HL-60 (cell line): ENCODE measurements around the gene CGB2.

Experiments used
- DNase-seq, 2 experiments: peaks; one replicate each; pipeline ENCODE4 v3.0.0-alpha.2; 2010 to 2020; ENCODE audit warnings: low read depth in 1 of 2, low spot score in 1 of 2
- H3K27ac ChIP-seq: fragments of 250-450 bp; sonication (Bioruptor Pico); replicated peaks from 2 replicates; pipeline ENCODE4 v1.5.1; 2020; ENCODE audit warnings: mild to moderate bottlenecking, moderate library complexity
- H3K27me3 ChIP-seq: fragments of 250-450 bp; sonication (Bioruptor Pico); 2 replicates; pipeline ENCODE4 v1.5.1; 2021; ENCODE audit warnings: mild to moderate bottlenecking, moderate library complexity; ENCODE audit not compliant: insufficient read depth, poor library complexity, severe bottlenecking
- H3K4me3 ChIP-seq: replicated peaks from 2 replicates; pipeline ENCODE4 v1.5.1; 2011; ENCODE audit warnings: mild to moderate bottlenecking, control low read depth, low read length; ENCODE audit not compliant: insufficient read depth
- GABPA ChIP-seq: IDR thresholded peaks from 2 replicates; pipeline ENCODE4 v1.6.1; 2012; ENCODE audit warnings: low read depth
- POLR2AphosphoS5 ChIP-seq: IDR thresholded peaks from 2 replicates; pipeline ENCODE4 v1.6.1; 2012; ENCODE audit warnings: low read depth
- REST ChIP-seq: IDR thresholded peaks from 2 replicates; pipeline ENCODE4 v1.6.1; 2012; ENCODE audit warnings: low read depth; ENCODE audit not compliant: insufficient replicate concordance
- SPI1 ChIP-seq: IDR thresholded peaks from 2 replicates; pipeline ENCODE4 v1.6.1; 2012; ENCODE audit warnings: low read depth, mild to moderate bottlenecking, borderline replicate concordance
- TF ChIP-seq, protein P1 (sequence below): IDR thresholded peaks from one replicate; pipeline ENCODE4 v1.5.1; 2011; ENCODE audit warnings: low read length, control low read depth, inconsistent platforms; ENCODE audit not compliant: insufficient read depth

The CGB2 gene

DNA sequence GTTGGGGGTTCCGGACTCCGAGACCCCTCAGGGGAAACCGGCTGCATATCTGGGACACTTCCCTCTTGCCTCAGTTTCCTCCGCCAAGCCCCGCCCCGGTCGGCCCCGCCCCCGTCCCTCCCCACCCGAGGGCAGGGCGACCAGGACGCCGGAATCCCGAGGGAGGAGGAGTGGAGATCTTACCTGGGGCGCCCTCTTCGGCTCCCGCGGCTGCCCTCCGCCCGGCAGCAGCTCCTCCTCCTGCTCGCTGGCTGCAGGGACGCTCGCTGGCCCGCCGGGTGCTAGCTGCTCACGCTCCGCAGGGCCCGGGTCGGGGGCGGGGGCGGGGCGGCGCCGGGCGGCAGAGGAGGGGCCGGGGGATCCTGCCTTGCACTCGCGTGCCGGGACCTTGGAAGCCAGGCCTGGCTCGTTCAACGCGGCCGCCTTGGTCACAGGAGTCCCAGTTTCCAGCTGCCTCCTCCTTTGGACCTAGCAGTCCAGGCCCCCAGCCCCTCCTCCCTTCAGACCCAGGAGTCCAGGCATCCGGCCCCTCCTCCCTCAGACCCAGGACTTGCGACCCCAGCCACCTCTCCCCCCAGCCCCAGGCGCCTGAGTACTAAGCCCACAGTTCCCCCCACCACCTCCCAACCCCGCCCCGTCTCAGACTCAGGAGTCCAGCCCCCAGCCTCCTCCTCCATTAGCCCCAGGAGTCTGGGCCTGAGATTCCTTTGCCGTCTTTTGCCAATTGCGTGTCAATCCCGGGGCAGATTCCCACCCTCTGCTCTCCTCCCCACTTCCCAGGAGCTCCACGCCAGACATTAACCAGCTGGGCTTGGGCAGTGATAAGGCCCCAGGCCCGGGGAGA, 33.3 kb downstream of the CGB2 start, which contains the start of gene NTF4:
TSS of gene NTF4 (minus strand) at position 51 of the 844 bp plus-strand sequence. CDS start 2,821 bp downstream, outside the sequence.
- no peak for DNase-seq
- TF ChIP-seq POLR2AphosphoS5 (no peak), SPI1 (no peak), REST (no peak), GABPA (no peak)
- TF ChIP-seq, protein P1, sequence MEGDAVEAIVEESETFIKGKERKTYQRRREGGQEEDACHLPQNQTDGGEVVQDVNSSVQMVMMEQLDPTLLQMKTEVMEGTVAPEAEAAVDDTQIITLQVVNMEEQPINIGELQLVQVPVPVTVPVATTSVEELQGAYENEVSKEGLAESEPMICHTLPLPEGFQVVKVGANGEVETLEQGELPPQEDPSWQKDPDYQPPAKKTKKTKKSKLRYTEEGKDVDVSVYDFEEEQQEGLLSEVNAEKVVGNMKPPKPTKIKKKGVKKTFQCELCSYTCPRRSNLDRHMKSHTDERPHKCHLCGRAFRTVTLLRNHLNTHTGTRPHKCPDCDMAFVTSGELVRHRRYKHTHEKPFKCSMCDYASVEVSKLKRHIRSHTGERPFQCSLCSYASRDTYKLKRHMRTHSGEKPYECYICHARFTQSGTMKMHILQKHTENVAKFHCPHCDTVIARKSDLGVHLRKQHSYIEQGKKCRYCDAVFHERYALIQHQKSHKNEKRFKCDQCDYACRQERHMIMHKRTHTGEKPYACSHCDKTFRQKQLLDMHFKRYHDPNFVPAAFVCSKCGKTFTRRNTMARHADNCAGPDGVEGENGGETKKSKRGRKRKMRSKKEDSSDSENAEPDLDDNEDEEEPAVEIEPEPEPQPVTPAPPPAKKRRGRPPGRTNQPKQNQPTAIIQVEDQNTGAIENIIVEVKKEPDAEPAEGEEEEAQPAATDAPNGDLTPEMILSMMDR = no peak
- Histone ChIP-seq H3K4me3 (no peak within 1 kb of the TSS), H3K27me3 (peaks cover 56% of the 10 kb centered on the region), H3K27ac (no peak within 1 kb of the TSS)

DNA sequence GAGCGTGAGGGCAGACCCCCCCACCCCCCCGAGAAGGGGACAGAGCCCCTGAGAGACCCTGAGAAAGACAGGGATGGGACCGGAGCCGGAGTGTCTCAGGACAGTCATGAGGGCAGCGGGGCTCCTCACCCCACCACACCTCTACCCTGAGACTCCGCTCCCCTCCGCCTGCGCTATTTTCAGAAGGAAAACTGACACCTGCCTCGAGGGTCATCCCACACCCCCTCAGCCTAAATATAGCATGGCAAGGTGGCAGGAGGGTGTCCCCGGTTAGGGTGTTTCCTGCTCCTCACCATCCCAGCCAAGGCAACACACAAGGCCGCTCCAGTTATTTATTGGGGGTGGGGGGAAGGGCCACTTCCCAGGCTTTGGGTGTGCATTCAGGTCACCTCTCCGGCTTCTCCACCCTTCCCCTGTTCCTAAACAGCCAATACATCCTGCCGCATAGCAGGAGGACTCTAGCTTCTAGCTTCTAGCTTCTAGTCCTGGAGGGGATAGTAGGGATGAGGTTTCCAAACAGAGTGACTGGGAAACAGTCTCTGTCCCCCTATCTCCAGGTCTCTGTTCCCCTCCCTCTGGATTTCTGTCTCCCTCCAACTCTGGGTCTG, 34.3 kb downstream of the CGB2 start:
- H3K27me3 ChIP-seq = peaks cover 52% of the 10 kb centered on the region
- H3K4me3 ChIP-seq = no peak overlapping the region
- H3K27ac ChIP-seq = no peak overlapping the region
- no peak for TF ChIP-seq SPI1
- no peak for TF ChIP-seq POLR2AphosphoS5
- TF ChIP-seq, protein P1 = no peak
- no peak for TF ChIP-seq GABPA
- DNase-seq = no peak

- DNase-seq = no peak
- peaks cover 49% of the 10 kb centered on the region for H3K27me3 ChIP-seq
Observed at GRCh38 chr19:49067554-49067953, 35.9 kb downstream of the CGB2 start.

DNA sequence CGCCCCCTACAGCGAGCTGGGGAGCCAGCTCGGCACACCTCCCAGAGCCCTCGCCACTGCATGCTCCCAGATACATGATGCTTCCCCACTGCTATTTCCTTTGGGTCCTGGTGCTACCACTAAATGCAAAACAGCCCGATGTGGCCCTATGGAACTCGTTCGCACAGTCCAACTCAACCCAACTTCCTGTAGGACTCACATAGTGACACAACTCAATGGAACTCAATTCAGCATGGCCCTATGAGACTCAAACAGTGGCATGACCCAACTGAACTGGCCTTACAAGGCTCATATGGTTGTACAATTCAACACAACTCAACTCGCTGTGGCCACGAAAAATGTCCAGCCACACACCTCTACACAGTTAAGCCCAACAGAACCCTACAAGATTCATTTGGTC, 37.3 kb downstream of the CGB2 start:
- no peak overlapping the region for H3K27ac ChIP-seq
- no peak for DNase-seq
- TF ChIP-seq, protein P1 = no peak
- TF ChIP-seq GABPA (no peak), REST (no peak), POLR2AphosphoS5 (no peak)
- no peak overlapping the region for H3K4me3 ChIP-seq
- peaks cover 46% of the 10 kb centered on the region for H3K27me3 ChIP-seq

More at GRCh38 chr19:49067554-49067953, 35.9 kb downstream of the CGB2 start:
- no peak for TF ChIP-seq POLR2AphosphoS5
- TF ChIP-seq, protein P1 = no peak
- Histone ChIP-seq H3K4me3 (no peak overlapping the region), H3K27ac (no peak overlapping the region)
